Measurements from ENCODE around the gene TGFBR3L.

The TGFBR3L gene

DNA sequence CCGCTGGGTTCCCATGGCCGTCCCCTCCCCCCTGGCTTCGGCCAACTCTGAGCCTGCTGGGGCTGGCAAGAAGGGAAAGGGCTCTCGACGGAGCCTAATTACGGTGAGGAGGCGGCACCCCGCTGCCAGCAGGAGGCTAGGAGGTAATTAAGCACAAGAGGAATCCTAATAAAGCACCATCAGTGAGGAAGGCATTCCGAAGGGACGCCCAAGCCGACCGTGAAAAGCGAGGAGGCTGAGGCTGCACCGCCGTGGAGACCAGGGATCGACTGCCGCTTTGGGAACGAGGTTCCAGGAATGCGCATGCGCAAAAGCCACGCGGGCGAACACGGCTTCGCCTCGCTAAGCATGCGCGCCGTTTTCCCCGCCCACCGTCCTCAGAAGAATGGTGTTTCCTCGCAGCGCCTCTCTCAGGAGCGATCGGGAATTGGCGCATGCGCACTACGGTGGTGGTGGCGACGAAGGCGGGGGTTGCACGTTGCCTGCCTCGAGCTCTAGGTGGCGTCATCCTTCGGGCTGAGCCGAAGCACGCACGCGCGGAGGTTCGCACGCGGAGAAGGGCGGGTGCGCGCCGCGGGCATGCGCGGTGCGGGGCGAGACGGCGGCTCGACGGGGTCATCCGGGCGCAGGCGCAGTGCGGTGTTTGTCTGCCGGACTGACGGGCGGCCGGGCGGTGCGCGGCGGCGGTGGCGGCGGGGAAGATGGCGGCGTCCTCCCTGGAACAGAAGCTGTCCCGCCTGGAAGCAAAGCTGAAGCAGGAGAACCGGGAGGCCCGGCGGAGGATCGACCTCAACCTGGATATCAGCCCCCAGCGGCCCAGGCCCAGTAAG lies 11.2 kb upstream of the TGFBR3L start, which contains the start of gene MAP2K7:
MAP2K7 (plus strand) TSS at position 634 of the 830 bp plus-strand sequence; CDS start at position 702, 68 bp downstream.
- DNase-seq (ENCODE audit: insufficient read length, low spot score) (peak; percentile 96), FAIRE-seq (peak; percentile 100)

DNA sequence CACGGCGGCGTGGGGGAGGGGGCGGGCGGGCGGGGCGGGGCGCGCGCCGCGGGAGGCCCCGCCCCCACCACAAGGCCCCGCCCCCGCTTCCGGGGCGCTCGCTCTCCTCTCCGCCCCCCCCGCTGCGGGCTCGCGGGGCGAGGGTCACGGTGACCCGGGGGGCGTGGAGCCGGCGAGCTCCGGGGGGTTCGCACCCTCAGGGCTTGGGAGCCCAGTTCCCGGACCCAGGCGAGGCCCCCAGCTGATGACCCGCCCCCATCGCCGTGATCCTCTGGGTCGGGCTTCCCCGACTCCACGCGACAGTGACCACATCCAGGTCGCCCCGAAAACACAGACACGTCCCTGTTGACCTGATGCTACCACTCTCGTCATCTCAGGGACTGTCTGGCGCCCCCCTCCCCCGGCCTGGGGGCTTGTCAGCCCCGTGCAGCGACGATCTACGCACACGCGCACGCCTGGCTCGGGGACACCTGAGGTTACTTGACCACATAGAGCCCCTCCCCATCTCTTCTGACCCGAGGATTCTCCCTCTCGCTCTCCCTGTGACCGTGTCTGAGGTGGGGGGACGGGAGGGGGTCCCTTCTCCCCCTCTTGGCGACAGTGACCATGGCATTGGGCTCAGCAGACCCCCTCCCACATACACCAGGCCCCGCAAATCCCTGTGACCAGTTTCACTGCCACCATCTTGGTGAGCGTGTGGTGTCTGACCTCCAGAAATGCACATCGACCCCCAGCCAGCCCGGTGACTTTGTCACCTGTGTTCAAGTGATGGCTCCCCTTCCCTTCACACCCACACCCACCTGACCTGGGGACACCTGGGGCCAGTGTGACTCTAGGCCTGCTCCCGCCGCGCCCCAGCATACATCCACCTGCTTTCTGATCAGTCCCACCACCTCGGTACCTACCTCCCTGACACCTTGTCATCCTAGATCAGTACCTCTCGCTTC lies 10.3 kb upstream of the TGFBR3L start:
- DNase-seq (ENCODE audit: insufficient read length, low spot score) (no peak), FAIRE-seq (peak; percentile 55)

DNA sequence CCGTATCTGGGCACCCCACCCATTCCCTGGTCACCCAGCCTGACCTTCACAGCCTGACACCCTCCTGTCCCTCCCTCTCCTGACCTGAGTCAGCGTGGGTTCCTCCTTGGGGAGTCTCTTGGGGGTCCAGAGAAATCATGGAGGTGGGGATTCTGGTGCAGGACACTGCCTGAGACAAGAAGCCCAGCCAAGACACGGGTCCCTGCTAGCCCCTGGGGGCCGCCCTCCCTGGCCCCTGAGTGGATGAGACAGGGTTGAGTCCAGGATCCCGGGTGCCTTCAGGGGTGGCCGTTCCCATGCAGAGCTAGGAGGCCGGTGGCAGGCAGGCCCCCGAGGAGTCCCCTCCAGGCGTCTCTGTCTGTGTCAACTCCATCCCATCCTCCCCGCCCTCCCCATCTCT lies 9.4 kb upstream of the TGFBR3L start:
- FAIRE-seq (no peak), DNase-seq (ENCODE audit: insufficient read length, low spot score) (no peak)

DNA sequence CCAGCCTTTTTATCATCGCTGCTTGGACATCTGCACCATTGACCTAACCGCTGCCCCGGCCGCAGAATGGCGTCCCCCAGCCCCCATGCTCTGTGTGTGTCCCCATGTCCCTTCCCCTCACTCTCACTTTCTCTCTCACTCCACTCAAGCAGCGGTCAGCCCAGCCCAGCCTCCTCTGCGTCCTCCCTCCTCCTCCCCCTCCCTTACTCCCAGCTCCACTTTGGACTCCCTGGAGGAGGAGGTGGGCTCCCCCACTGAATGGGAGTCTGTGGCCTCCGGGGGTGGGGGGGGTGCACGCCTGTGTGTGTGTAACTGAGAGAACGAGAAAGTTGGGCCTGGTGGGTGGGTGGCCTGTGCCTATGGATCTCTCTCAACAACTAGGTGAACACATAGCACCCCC lies 8.8 kb upstream of the TGFBR3L start:
- no peak for DNase-seq (ENCODE audit: insufficient read length, low spot score)
- FAIRE-seq, result no peak

DNA sequence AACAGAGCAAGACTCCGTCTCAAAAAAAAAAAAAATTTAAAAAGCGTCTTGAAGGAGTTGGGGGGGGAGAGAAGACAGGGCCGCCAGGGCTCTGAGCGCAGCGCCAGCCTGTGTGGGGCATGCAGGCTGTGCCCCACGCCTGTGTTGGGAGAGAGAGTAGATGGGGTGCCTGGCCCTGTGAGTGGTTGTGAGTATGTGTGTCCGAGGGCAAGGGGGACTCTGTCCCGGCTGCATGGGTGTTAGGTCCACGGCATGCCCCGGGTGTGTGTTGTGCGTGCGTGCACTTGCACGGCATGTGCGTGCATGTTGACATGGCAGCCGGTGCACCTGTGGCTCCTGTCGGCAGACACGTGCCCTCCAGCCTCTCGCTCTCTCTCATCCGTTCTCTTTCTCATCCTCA lies 7.5 kb upstream of the TGFBR3L start:
- DNase-seq (ENCODE audit: insufficient read length, low spot score) (no peak), FAIRE-seq (no peak)

DNA sequence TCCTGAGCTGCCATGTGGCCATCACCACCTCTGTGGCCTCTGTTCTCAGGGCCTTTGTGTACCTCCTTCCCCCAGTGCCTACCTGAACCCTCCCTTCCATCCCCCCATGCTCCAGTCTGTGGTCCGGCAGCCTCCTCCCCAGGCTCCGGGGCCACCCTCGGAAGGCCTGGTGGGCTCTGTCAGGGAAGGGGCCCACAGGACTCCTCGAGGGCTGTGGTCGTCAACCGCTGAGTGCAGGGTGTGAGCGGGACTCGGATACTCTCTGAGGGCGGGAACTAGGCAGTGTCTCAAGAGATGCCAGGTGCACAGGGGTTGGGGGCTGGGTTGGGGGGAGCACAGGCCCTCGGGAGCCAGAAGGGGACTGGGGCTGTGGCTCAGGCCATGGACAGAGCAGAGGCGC lies 7.1 kb upstream of the TGFBR3L start:
- FAIRE-seq, result no peak

DNA sequence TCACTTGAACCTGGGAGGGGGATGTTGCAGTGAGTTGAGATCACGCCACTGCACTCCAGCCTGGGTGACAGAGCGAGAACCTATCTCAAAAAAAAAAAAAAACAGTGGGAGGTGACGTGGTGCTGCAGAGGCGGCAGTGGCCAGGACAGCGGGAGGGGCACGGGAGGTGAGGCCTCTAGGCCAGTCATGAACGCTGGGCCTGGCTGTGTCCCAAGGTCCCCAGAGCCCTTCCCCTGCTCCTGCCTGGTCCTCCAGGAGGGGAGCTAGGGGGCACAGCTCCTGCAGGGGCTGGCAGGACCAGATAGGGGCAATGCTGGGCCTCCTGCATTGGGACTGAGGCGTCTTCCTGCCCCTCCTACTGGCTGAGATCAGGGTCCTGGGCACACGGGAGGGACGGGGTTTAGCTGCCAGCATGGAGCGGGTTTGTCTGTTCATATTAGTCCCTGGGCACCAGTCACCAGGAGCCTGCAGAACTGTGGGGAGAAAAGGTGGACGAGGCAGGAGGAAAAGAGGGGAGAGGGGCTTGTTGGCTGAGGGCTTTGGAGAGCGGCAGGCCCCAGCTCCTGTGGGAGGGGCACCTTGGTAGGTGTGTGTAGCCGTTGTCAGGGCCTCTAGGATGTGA lies 6.4 kb upstream of the TGFBR3L start:
- FAIRE-seq (no peak), DNase-seq (ENCODE audit: insufficient read length, low spot score) (no peak)

More for the DNA sequence above, 7.1 kb upstream of the TGFBR3L start:
- DNase-seq (ENCODE audit: insufficient read length, low spot score), result no peak

DNA sequence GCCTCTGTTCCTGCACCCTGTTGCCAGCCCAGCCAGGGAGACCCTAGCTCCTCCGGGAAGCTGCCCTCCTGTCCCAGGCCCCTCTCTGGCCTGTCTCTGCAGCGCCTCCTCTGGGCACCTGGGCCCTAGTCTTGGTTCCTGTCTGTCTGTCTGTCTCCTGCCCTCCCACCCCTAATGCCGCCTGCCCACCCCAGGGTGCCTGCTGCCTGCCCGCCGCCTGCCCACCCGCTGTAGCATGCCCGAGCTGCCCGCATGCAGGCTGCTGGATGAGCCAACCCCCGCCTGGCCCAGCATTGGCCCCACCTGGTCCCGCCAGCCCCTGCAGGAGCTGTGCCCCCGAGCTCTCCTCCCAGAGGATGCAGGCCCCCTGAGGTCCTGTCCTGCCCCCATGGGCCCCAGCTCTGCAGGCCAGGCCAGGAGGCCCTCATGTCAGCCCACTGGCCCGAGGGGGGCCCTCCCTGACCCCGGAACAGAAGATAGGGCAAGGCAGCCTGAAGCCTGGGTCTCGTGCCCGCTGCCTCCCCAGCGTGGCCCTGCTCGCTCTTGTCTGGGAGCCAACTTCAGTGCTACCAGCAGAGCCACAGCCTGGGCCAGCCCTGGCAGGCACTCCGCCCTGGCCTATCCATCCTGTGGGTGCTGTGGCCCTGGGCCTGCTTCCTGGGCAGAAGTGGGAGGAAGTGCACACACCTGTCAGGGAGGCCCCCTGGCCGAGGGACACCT lies 5.7 kb upstream of the TGFBR3L start:
- DNase-seq (ENCODE audit: insufficient read length, low spot score) (no peak), FAIRE-seq (no peak)

DNA sequence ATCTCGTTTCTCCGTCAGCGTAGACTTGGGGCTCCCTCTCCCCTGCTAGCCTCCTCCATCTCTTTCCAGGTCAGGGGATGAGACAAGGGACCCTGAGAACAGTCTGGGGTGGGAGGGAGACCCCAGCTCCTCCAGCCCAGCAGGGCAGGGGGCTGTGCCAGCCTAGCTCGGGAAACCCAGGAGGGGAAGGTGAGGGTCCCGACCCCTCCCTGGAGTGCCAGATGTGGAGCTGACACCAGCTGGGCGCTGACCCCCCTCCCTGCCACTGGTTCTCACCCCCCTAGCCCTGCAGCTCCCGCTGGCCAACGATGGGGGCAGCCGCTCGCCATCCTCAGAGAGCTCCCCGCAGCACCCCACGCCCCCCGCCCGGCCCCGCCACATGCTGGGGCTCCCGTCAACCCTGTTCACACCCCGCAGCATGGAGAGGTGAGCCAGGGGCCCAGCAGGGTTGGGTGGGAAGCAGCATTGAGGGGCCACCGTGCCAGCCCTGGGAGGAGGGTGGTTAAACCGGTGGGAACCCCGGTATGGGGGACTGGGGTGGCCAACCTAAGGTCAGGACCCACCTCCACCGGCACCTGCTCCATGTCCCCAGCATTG lies 5.1 kb upstream of the TGFBR3L start:
- no peak for FAIRE-seq
- no peak for DNase-seq (ENCODE audit: insufficient read length, low spot score)

DNA sequence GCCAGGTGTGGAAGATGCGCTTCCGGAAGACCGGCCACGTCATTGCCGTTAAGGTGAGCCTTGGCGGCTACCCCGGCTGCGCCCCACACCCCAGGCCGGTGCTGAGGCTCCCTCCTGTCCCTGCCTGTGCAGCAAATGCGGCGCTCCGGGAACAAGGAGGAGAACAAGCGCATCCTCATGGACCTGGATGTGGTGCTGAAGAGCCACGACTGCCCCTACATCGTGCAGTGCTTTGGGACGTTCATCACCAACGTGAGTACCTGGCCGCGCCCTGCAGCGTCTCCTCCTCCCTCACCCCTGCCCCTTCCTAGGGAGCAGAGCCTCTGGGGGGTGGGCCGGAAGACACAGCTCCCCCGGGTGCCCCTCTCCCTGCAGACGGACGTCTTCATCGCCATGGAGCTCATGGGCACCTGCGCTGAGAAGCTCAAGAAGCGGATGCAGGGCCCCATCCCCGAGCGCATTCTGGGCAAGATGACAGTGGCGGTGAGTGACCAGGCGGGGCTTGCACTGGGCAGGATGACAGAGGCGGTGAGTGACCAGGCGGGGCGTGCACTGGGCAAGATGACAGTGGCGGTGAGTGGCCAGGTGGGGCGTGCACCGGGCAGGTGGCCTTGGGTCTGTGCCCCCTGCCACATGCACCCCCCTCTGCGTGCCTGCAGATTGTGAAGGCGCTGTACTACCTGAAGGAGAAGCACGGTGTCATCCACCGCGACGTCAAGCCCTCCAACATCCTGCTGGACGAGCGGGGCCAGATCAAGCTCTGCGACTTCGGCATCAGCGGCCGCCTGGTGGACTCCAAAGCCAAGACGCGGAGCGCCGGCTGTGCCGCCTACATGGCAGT lies 4.1 kb upstream of the TGFBR3L start:
- DNase-seq (ENCODE audit: insufficient read length, low spot score), result no peak
- no peak for FAIRE-seq

DNA sequence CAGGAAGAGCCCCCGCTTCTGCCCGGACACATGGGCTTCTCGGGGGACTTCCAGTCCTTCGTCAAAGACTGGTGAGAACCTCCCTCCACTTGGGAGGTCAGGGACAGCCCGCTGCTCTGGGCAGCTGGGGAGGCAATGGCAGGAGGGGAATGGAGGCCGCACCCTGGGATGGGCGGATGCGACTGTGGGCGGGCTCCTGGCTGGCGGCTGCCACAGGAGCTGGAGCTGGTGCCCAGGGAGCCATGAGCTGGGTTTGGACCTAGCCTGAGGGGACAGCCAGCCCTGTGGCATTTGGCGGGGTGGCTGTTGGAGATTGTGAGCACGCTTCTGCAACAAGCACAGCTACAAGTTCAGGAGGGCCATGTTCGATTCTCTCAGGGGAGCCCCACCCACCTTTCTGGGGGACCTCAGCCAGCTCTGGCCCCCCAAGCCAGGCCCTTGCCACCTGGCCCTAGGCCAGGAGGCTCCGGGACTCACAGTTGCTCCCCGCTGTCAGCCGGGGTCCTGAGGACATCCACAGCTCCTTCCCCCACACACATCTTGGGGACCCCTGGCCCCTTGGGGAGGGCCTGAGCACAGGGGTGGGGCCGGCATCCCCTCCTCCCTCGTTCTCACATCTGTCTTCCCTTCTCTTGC lies 3.0 kb upstream of the TGFBR3L start:
- no peak for FAIRE-seq
- DNase-seq (ENCODE audit: insufficient read length, low spot score), result no peak

DNA sequence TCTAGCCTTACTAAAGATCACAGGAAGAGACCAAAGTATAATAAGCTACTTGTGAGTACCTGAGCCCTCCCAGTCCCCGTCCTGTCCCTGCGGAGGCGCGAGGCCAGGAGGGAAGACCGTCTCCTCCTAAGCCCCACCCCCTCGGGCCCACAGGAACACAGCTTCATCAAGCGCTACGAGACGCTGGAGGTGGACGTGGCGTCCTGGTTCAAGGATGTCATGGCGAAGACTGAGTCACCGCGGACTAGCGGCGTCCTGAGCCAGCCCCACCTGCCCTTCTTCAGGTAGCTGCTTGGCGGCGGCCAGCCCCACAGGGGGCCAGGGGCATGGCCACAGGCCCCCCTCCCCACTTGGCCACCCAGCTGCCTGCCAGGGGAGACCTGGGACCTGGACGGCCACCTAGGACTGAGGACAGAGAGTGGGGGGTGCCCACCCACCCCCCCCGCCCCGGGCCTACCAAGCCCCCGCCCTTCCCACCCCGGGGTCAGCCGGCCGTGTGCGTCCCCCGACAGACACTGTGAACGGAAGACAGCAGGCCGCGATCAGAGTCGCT lies 2.4 kb upstream of the TGFBR3L start:
- FAIRE-seq (no peak), DNase-seq (ENCODE audit: insufficient read length, low spot score) (no peak)

DNA sequence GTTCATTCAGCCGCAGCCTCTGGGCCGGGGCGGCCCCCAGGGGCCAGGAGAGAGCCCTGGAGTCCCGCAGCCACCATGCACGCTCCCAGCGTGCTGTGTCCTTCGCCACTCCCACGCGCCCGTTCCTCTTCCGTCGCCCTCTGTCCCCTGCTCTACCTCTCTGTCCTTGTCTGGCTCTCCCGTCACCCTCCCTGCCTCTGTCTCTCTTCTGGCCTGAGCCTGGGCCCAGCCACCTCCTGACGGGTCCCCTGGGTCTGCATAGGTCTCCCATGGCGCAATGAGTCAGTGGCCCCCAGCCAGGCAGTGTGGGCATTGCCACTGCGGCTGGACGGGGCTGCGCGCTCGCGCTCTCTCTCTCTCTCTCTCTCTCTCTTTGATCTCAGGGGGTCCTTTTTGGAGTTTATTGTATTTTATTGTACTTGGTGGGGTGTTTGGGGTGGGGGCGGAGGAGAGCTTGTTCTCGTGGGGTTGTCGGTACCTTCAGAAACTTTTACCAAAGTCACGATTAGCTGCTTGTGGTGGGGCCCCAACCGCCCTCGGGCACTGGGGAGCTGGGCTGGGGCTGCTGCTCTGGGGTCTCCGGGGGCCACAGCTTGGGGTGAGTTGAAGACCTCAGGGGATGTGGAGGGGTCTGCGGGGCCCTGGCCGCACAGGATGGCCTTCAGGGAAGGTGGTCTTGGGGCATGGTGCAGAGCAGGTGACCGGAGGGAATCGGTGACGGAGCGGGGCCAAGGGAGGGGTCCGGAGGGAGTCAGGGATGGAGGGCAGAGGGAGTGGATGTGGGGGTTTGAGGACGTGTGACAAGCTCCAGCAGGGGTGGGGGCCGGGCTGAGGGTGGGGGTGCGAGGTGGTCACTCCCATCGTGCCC lies 1.7 kb upstream of the TGFBR3L start:
- DNase-seq (ENCODE audit: insufficient read length, low spot score), result no peak
- no peak for FAIRE-seq

DNA sequence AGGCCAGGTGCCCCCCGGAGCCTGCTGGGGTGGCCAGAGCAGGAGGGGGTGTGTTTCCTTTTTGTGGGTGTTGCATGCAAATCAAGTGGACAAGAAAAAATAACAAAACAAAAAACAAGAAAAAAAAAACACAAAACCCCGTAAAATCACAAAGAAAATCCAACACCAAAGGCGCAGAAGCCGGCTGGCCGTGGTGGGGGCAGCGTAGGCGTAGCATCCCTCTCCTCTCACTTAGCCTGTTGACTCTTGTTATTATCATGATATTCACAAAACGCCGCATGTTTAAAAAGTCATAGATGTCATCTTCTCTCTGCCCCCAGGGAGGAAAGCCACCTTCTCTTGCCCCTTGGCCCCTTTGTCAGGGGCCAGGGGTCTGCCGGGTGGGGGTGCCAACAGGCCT lies 978 bp upstream of the TGFBR3L start:
- DNase-seq (ENCODE audit: insufficient read length, low spot score) (no peak), FAIRE-seq (no peak)

DNA sequence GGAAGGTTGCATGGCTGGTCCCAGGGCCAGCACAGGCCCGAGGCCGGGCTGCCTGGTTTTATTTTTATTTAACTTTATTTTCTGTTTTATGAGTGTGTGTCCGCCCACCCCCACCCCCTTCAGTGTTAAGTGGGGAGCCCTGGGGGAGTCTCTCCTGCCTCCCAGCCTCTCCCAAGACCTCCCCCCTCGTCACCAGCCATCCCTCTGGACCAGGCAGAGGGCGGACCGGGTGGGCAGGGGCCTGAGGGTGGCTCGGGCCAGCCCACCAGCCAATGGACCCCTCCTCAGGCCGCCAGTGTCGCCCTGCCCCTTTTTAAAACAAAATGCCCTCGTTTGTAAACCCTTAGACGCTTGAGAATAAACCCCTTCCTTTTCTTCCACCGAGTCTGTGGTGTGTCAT lies 531 bp upstream of the TGFBR3L start:
- FAIRE-seq, result no peak
- no peak for DNase-seq (ENCODE audit: insufficient read length, low spot score)

DNA sequence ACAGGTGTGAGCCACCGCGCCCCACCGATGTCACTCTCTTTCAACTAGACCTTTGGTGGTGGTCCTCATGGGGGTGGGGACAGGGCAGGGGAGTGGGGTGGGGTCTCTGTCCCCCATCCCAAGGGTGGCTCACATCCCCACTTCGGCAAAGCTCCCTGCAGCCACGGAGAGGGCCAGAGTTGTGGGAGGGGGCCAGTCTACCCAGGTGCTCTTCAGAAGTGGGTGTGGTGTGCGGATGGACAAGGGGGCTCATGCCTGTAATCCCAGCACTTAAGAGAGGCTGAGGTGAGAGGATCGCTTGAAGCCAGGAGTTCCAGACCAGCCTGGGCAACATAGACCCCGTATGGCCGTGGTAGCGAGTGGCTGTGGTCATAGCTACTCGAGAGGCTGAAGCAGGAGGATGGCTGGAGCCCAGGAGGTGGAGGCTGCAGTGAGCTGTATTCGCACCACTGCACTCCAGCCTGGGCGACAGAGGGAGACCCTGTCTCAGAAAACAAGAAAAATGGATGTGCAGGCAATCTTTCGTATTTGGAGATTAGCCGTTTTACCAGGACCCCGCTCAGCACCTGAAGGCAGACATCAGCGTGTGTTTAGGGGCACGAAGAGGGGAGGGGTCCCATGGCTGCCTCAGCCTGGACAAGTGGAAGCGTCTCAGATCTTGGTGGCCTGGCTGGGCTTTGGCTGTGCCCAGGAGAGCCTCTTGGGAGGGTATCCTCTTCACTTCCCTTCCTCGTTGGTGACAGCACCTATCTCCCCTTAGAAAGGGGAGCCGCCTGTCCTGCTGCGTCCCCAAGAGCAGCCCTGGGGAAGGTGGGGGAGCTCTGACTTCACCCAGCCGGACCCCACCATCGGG lies 846 bp downstream of the TGFBR3L start:
- FAIRE-seq (no peak), DNase-seq (ENCODE audit: insufficient read length, low spot score) (no peak)

Data from HTR-8/SVneo (cell line).